NCI-H1105 treated with DMSO at 0.1 percent for 48 hours (cell line): ENCODE measurements around the gene GLMN.
"Not testable (repeated sequence)": the region's sequence is repeated elsewhere in the genome, so short reads cannot be mapped to it uniquely, and the experiment has no call there.

Experiments used
- DNase-seq: peaks from one replicate; lab custom pipeline; 2025; lab: John Stamatoyannopoulos, UW

Gene GLMN

GRCh38 chr1:92298213-92298572 is 594 bp downstream of the GLMN start:
- DNase-seq: no peak

- peak; percentile 70 for DNase-seq
These were observed 7.3 kb downstream of the GLMN start for GRCh38 chr1:92291372-92291999.

- DNase-seq: not testable (repeated sequence)
These were observed 17.4 kb downstream of the GLMN start for GRCh38 chr1:92281411-92281810.

- not testable (repeated sequence) for DNase-seq
These were observed 19.0 kb downstream of the GLMN start for GRCh38 chr1:92279781-92280180.

GRCh38 chr1:92277105-92277723 is 21.6 kb downstream of the GLMN start:
- DNase-seq: no peak

GRCh38 chr1:92276082-92276481 is 22.7 kb downstream of the GLMN start:
- no peak for DNase-seq

- DNase-seq: no peak
These were observed 23.8 kb downstream of the GLMN start for GRCh38 chr1:92274939-92275338.

- no peak for DNase-seq
These were observed 25.7 kb downstream of the GLMN start for GRCh38 chr1:92273039-92273438.

- DNase-seq: no peak
These were observed 36.3 kb downstream of the GLMN start for GRCh38 chr1:92262516-92262915.

- DNase-seq: no peak
These were observed 39.4 kb downstream of the GLMN start for GRCh38 chr1:92259350-92259749.

- not testable (repeated sequence) for DNase-seq
These were observed 44.1 kb downstream of the GLMN start for GRCh38 chr1:92254714-92255113.

- DNase-seq: no peak
These were observed 54.4 kb downstream of the GLMN start for GRCh38 chr1:92244376-92244775.

GRCh38 chr1:92240034-92240433 is 58.8 kb downstream of the GLMN start:
- no peak for DNase-seq

- DNase-seq: no peak
These were observed 68.1 kb downstream of the GLMN start for GRCh38 chr1:92230736-92231135.

GRCh38 chr1:92228401-92228800 is 70.4 kb downstream of the GLMN start:
- DNase-seq: no peak

GRCh38 chr1:92219028-92219427 is 79.8 kb downstream of the GLMN start:
- DNase-seq: no peak

GRCh38 chr1:92218559-92218958 is 80.2 kb downstream of the GLMN start:
- DNase-seq: no peak

GRCh38 chr1:92217721-92218120 is 81.1 kb downstream of the GLMN start, which contains the start of gene C1orf146:
TSS of gene C1orf146 (plus strand) at chr1:92217915. CDS start at chr1:92231421, 13,506 bp downstream.
- no peak for DNase-seq

- DNase-seq: no peak
These were observed 87.6 kb downstream of the GLMN start for GRCh38 chr1:92211166-92211565.

GRCh38 chr1:92210701-92211100 is 88.1 kb downstream of the GLMN start:
- no peak for DNase-seq

GRCh38 chr1:92203105-92203504 is 95.7 kb downstream of the GLMN start:
- no peak for DNase-seq

GRCh38 chr1:92201973-92202372 is 96.8 kb downstream of the GLMN start:
- no peak for DNase-seq
